Measurements from ENCODE around the gene LRP6. TPM values are rescaled to one million over a fixed set of nuclear protein-coding genes. Genes with fewer than 3 reads are reported as not detected.

LRP6 gene
- total and polyA plus RNA-seq, 2 of the 13 experiments (the other 11 are each of a cell fraction or from before 2014, with no cell fraction given) = 33.8 to 42.0 TPM

GRCh38 chr12:12265571-12266388, 1.1 kb downstream of the LRP6 start (continued):
- TF ChIP-seq, protein P1, sequence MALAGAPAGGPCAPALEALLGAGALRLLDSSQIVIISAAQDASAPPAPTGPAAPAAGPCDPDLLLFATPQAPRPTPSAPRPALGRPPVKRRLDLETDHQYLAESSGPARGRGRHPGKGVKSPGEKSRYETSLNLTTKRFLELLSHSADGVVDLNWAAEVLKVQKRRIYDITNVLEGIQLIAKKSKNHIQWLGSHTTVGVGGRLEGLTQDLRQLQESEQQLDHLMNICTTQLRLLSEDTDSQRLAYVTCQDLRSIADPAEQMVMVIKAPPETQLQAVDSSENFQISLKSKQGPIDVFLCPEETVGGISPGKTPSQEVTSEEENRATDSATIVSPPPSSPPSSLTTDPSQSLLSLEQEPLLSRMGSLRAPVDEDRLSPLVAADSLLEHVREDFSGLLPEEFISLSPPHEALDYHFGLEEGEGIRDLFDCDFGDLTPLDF (CRISPR knock-in tag; IDR thresholded peaks at IDR 0.05) = 0 out of 2 replicates have a peak, but pooled peaks have one; percentile 10
- TF ChIP-seq MED1 (CRISPR knock-in tag; IDR thresholded peaks at IDR 0.05) (0 out of 2 replicates have a peak, but pooled peaks have one; percentile 14), TP53 (CRISPR knock-in tag; conservative IDR thresholded peaks at IDR 0.05) (no peak), POLR2G (IDR thresholded peaks at IDR 0.05; ENCODE audit: low read depth, low read length) (peak; percentile 21; the same call in 1 of the 2 replicates), ZNF292 (CRISPR knock-in tag; IDR thresholded peaks at IDR 0.05; ENCODE audit: borderline replicate concordance, low read depth) (0 out of 2 replicates have a peak, but pooled peaks have one; percentile 10), ZNF781 (CRISPR knock-in tag; IDR thresholded peaks at IDR 0.05; ENCODE audit: borderline replicate concordance, not compliant biosample characterization) (peak; percentile 30), ETV5 (CRISPR knock-in tag; IDR thresholded peaks at IDR 0.05; ENCODE audit: borderline replicate concordance) (peak; percentile 20; the same call in 1 of the 2 replicates), ARID5B (CRISPR knock-in tag; IDR thresholded peaks at IDR 0.05) (0 out of 2 replicates have a peak, but pooled peaks have one; percentile 8), SAP130 (CRISPR knock-in tag; IDR thresholded peaks at IDR 0.05; ENCODE audit: low read depth) (0 out of 2 replicates have a peak, but pooled peaks have one; percentile 23), NR2C2 (CRISPR knock-in tag; IDR thresholded peaks at IDR 0.05; ENCODE audit: borderline replicate concordance) (peak; percentile 65), RBAK (CRISPR knock-in tag; IDR thresholded peaks at IDR 0.05) (no peak)

Data from HepG2 (cell line).